HG02938 (cell line): ENCODE results near the gene NT5DC4.
A peak's percentile ranks its signal among the peaks of the same experiment; 100 is the strongest.

Source experiments
- ATAC-seq: cut with Tn5 transposase; IDR thresholded peaks from one replicate; pipeline ENCODE4 v1.9.1; 2021; ENCODE audit warnings: mild to moderate bottlenecking, moderate library complexity; ENCODE audit not compliant: unreplicated experiment

NT5DC4 gene

GRCh38 chr2:112722816-112723546 lies 2.2 kb downstream of the NT5DC4 start:
- no peak for ATAC-seq

- ATAC-seq, result no peak
These were observed 2.7 kb downstream of the NT5DC4 start for GRCh38 chr2:112723547-112723940.

- ATAC-seq, result no peak
These were observed 3.2 kb downstream of the NT5DC4 start for GRCh38 chr2:112723995-112724394.

GRCh38 chr2:112724591-112725525 lies 4.0 kb downstream of the NT5DC4 start:
- ATAC-seq, result no peak

- no peak for ATAC-seq
These were observed 5.0 kb downstream of the NT5DC4 start for GRCh38 chr2:112725545-112726457.

- peak; percentile 70 for ATAC-seq
These were observed 5.8 kb downstream of the NT5DC4 start for GRCh38 chr2:112726487-112727190.

GRCh38 chr2:112727276-112728028 lies 6.6 kb downstream of the NT5DC4 start:
- no peak for ATAC-seq

- ATAC-seq, result no peak
These were observed 7.2 kb downstream of the NT5DC4 start for GRCh38 chr2:112728029-112728362.

GRCh38 chr2:112728378-112729175 lies 7.8 kb downstream of the NT5DC4 start:
- ATAC-seq, result no peak

GRCh38 chr2:112730216-112730615 lies 9.4 kb downstream of the NT5DC4 start:
- no peak for ATAC-seq

- no peak for ATAC-seq
These were observed 10.0 kb downstream of the NT5DC4 start for GRCh38 chr2:112730791-112731190.

GRCh38 chr2:112731479-112731878 lies 10.7 kb downstream of the NT5DC4 start:
- ATAC-seq, result no peak

- ATAC-seq, result no peak
These were observed 12.6 kb downstream of the NT5DC4 start for GRCh38 chr2:112733456-112733855.

GRCh38 chr2:112733871-112734270 lies 13.1 kb downstream of the NT5DC4 start:
- ATAC-seq, result no peak

GRCh38 chr2:112737542-112738232 lies 16.9 kb downstream of the NT5DC4 start:
- ATAC-seq, result no peak

- ATAC-seq, result no peak
These were observed 19.7 kb downstream of the NT5DC4 start for GRCh38 chr2:112740527-112740926.

- ATAC-seq, result peak; percentile 85
These were observed 29.1 kb downstream of the NT5DC4 start for GRCh38 chr2:112749755-112750559.

GRCh38 chr2:112750560-112750843 lies 29.7 kb downstream of the NT5DC4 start:
- ATAC-seq, result no peak
